NB4 (cell line): ENCODE measurements around the gene EIF4G3.

ENCODE experiments used
- DNase-seq: peaks from one replicate; pipeline ENCODE4 v3.0.0; 2010; ENCODE audit warnings: low read depth
- H3K4me3 ChIP-seq: one replicate; pipeline ENCODE4 v1.5.1; 2011; ENCODE audit warnings: mild to moderate bottlenecking, low read depth, low read length, moderate library complexity
- CTCF ChIP-seq: IDR thresholded peaks from one replicate; pipeline ENCODE4 v1.5.1; 2012; ENCODE audit warnings: low read depth, low read length
- MYC ChIP-seq: IDR thresholded peaks from 2 replicates; pipeline ENCODE4 v1.6.1; 2011; ENCODE audit warnings: low read depth, low read length
- POLR2A ChIP-seq: IDR thresholded peaks from 2 replicates; pipeline ENCODE4 v1.6.1; 2011; ENCODE audit warnings: mild to moderate bottlenecking; ENCODE audit not compliant: insufficient read length; ENCODE audit errors: extremely low read depth
- TF ChIP-seq, protein P1 (sequence below): IDR thresholded peaks from 2 replicates; pipeline ENCODE4 v1.6.1; 2011; ENCODE audit warnings: low read depth, low read length

The EIF4G3 gene

GRCh38 chr1:20848162-20848561, 328.5 kb downstream of the EIF4G3 start:
- no peak overlapping the region for H3K4me3 ChIP-seq
- DNase-seq: no peak
- no peak for TF ChIP-seq POLR2A
- TF ChIP-seq MYC: no peak
- no peak for TF ChIP-seq CTCF
- TF ChIP-seq, protein P1, sequence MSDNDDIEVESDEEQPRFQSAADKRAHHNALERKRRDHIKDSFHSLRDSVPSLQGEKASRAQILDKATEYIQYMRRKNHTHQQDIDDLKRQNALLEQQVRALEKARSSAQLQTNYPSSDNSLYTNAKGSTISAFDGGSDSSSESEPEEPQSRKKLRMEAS: no peak

DNA sequence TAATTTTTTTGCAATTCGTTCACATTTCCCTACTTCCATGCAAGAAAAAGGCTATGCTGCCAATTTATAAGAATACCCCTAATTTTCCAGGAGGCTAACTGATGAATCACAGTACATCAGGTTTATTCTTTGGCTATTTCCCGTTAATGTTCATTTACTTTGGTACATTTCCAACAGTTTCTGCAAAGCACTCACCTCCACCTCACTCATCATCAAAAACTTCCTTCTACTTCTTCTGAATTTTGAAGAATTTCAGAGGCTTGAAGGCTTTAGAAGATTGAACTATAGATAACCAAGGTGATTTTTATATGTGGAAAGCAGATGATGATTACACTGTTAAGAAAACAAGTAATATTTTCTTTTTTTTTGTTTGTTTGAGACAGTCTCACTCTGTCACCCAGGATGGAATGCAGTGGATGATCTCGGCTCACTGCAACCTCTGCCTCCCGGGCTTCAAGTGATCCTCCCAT, 329.1 kb downstream of the EIF4G3 start:
- no peak for DNase-seq
- TF ChIP-seq MYC (no peak), POLR2A (no peak), CTCF (no peak)
- TF ChIP-seq, protein P1: no peak
- H3K4me3 ChIP-seq: no peak overlapping the region

- DNase-seq: no peak
- H3K4me3 ChIP-seq: no peak overlapping the region
Measured at GRCh38 chr1:20846461-20847374, 330.0 kb downstream of the EIF4G3 start.

GRCh38 chr1:20840731-20841130, 336.0 kb downstream of the EIF4G3 start:
- DNase-seq: no peak
- H3K4me3 ChIP-seq: no peak overlapping the region
- TF ChIP-seq MYC: no peak
- TF ChIP-seq CTCF: no peak
- TF ChIP-seq POLR2A: no peak
- TF ChIP-seq, protein P1: no peak

More at GRCh38 chr1:20846461-20847374, 330.0 kb downstream of the EIF4G3 start:
- no peak for TF ChIP-seq CTCF
- TF ChIP-seq MYC: no peak
- TF ChIP-seq POLR2A: no peak
- TF ChIP-seq, protein P1: no peak

DNA sequence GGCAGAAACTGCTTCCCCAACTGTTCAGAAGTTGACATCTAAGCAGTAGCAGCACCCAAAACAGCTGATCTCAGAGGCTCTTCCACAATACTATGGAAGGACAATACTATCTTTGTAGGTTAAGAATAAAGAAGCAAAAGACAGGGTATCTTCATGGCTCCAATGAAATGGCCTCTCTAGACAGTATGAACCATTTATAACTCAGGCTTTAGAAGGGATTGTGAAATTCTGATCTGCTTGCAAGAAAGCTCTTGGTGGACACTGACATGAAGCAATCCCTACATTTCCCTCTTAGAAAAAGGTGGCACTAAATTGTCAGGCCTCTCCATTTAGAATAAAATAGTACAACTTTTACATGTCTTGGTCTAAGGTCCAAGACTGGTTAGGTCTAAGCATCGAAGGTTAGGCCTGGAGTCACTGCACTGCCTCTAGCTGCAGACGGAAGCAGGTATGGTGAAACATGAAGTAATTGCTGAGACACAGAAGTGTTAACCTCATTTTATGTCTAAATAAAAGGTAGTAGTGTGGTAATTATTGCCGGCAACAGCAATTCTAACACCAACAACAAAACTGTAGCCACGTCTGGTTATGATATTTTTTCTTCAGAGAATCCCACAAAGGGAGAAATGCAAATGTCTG, 339.0 kb downstream of the EIF4G3 start:
- DNase-seq: peak; percentile 8
- H3K4me3 ChIP-seq: no peak overlapping the region
- TF ChIP-seq CTCF: no peak
- no peak for TF ChIP-seq POLR2A
- TF ChIP-seq MYC: no peak
- TF ChIP-seq, protein P1: no peak
